ENCODE results near the gene EBI3.
"Not testable (repeated sequence)": the region's sequence is repeated elsewhere in the genome, so short reads cannot be mapped to it uniquely, and the experiment has no call there.

Gene EBI3

DNA sequence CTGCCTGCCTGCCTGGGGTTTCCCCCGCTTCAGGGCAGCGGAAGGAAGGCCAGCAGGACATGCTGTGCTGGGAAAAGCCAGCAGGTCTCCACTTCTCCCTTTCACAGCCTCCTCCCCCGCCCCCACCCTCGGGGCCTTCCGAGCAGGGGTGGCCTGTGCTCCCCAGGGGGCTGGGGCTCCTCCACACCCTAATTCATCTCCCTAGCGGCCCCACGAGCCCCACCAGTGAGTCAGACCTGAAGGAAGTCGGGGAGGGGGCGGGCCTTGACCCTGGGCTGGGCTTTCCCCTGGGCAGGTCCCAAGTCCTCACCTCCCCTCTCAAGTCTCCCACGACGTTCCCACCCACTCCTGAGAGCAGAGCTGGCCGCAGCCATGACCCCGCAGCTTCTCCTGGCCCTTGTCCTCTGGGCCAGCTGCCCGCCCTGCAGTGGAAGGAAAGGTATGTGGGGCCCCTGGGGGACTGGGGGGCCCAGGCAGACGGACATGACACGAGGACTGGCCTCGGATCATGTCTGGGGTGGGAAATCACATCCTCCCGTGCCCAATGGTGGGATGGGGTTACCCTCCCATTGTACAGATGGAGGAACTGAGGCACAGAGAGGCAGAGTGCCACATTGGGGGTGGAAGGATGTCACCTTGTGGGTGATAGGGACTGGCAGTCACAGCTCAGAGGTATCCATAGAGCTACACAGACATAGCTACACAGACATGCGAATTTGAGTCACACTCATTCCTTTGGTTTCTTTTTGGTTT, at the start of gene EBI3:
TSS of gene EBI3 (plus strand) at position 345 of the 753 bp plus-strand sequence. CDS start at position 373, 28 bp downstream.
- no peak for DNase-seq (ENCODE audit: low read depth)

DNA sequence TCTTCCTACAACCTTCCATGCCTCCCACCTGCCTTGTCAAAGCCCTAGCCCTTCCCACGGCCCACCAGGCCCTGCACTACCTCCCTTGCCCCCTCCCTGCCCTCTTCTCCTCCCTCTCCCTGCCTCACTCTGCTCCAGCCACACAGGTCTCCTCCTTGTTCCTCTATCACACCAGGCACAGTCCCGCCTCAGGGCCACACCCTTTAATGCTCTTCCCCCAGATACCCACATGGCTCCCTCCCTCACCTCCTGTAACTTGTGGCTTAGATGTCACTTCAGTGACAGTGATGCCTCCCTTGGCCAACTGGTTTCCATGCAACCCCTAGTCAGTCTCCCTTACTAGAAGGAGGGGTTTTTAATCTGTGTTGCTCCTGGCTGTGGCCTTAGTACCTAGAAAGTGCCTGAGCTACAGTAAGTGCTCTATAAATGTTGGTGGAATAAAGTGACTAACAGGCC, 48.2 kb upstream of the EBI3 start:
- no peak for DNase-seq (ENCODE audit: low read depth)

DNA sequence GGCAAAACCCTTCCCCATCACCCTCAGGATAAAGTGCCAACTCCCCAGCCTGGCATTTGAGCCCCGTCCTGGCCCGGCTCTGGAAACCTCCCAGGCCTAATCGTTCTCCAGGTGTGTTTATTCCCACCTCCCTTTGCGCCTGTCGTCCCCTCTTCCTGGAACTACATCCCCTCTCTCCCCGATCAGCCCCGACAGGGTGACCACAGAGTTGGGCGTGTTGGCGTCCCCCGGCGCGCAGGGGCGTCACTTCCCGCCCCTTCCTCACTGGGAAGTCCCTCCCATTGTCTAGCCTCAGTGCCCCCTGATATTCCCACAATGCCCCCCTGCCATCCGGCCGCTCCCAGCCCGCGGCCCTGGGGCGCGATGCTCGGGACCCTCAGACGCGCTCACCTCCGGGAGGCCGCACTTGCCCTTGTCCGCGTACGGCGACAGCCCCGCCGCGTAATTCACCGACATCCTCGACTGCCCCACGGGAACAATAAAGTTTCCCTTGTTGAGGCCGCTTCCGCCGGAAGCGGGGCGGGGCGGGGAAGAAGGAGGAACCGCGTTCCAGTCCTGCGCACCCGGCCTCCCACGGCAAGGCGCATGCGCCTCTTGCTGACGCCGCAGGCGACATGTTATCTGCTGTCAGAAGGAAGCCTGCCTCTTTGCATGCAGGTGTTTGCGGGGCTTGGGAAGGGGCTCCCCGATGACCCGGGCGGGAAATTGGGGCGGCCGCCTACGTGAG, 47.1 kb upstream of the EBI3 start, which contains the start of the genes ANKRD24 and SIRT6:
TSS of gene ANKRD24 (plus strand) at position 606 of the 727 bp plus-strand sequence. CDS start 3,737 bp downstream, outside the sequence.
TSS of gene SIRT6 (minus strand) at position 480 of the 727 bp plus-strand sequence. CDS start at position 456, 24 bp downstream.
- peak; percentile 94 for DNase-seq (ENCODE audit: low read depth)

DNA sequence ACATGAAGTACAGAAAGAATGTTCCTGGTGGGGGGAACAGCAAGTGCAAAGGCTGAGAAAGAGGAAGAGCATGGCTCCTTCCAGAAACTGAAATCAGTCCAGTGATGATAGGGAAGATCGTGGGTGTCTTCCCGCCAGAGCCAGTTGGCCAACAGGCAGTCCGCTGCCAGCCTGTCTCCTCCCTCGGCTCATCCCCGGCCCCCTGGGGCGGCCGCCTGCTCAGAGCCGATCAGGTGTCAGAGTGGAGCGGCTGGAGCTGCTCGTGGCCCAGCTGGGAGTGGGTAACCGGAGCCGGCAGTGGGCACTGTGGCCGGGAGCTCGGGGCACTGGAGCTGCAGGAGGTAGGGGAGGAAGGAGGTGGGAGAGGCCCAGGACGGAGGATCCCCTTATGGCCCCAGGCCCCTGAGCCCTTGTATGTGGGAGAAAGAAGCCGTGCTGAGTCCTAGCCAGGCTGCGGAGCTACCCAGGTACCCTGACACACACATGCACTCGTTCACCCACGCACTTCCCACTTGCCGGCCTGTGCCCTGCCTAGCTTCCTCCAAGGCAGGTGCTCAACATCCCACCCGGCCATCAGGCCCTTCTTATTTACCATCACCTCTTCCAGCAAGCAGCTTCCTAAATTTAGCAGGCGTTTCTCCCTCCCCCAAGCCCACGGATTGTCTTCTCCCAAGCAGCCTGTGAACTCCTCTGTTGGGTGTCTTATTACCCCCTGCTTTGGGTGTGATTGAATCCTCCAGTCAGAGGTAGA, 45.2 kb upstream of the EBI3 start:
- DNase-seq (ENCODE audit: low read depth), result no peak

DNA sequence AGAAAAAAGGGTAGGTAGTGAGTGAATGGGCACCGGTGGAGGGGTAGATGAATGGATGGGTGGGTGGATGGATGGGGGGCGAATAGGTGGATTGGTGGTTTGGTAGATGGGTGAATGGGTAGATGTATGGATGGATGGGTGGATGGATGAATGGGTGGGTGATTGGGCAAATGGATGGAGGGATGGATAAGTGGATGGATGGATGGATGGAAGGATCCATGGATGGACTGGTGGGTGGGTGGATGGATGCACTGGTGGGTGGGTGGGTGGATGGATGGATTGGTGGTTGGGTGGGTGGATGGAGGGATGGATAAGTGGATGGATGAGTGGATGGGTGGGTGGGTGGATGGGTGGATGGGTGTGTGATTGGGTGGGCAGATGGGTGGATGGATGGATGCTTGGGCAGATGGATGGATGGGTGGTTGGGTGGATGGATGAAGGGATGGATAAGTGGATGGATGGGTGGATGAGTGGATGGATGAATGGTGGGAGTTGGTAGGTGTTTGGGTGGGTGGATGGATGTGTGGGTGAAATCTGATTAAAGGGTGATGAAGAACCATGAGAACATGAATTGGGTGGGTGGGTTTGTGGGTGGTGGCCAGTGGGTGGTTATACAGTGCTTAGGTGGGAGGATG, 44.5 kb upstream of the EBI3 start:
- DNase-seq (ENCODE audit: low read depth), result no peak

DNA sequence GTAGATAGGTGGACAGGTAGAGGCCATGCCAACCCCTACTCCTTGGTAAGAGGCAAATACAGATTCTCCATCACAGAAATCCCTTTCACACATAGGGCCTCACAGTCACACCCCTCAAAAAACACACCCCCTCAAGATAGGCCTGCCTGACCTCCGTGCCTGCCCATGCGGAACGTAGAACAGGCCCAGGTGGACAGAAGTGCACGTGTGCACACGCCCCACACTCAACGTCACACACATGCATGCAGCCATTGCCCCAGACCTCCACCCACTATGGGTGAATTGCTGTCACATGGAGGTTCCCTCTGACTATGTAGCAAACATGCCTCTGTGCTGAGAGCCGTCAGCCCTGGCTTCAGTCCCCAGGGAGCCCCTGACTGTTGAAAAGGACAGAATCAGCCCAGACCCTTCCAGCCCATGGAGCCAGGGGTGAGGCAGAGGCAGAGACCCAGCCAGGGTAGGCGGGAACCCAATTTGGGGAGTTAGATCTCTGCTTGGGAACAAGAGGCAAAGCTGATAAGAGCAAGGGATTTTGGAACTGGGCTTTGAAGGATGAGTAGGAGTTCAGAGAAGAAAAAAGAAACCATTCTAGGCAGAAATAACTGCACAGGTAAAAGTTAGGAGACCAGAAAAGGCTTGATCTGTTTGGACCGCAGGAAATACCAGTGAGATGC, 43.8 kb upstream of the EBI3 start:
- no peak for DNase-seq (ENCODE audit: low read depth)

DNA sequence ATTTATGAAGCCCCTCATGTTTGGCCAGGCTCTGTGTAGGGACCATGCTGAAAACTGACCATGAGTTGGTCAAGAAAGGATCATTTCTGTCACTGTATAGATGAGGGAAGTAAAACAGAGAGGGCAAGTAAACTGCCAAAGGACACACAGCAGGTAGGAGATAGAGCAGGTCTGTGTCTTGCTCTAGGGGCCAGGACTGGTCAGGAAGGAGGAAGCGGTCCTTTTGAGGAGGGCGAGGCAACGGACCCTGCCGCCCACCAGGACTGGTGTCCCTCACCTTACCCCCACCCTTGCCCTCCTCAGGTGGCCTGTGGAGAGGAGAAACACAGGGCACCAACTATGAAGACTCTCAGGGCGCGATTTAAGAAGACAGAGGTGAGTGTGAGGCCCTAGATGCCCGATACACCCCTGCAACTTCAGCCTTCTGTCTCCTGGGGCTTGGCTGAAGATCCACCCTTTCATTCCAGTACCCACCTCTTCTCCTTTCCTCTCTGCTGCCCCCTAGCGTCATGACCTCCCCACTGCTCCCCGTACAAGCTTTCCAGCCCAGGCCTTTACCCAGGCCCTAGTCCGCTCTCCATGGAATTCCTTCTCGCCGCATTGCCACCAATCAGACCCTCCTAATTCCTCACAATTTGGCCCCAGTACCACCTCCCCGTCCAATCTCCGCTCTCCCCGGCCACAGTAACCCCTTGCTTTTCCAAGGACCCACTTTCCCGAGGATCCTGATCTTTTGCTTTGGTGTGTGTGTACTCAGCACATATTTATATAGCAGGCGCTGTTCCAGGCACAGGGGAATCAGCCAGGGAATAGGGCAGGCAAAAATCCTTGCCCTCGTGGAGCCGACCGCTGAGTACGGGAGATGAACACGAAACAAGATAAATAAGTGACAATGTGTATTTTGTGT, 43.0 kb upstream of the EBI3 start:
- peak; percentile 58 for DNase-seq (ENCODE audit: low read depth)

DNA sequence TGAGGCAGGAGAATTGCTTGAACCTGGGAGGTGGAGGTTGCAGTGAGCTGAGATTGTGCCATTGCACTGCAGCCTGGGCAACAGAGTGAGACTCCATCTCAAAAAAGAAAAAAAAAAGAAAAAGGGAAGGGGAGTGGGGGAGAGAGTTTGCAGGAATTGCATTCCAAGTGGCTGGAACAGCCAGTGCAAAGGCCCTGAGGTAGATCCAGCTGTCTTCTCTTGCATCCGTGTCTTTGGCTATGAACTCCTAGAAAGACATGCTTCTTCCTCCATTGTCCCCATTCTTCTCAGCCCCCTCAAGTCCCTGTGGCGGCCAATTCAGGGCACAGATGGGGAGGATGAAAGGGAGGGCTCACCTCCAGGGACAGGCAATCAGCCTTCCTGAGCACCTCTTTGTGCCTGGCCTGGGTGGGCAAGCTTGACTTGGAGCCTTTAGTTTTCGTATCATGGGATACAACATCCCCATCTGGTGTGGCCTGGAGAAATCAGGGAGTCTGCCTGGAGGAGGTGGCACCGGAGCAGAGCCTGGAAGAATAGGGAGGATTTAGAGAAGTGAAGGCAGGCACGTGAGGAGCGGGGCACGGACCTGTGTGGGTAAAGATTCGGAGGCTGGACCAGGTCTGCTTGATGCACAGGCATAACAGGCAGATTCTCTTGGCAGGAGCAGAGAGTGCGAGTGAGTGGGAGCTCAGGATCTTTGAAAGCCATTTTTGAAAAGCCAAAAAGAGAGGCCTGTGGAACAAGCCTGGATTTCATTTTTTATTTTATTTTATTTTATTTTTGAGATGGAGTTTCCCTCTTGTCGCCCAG, 41.8 kb upstream of the EBI3 start:
- no peak for DNase-seq (ENCODE audit: low read depth)

DNA sequence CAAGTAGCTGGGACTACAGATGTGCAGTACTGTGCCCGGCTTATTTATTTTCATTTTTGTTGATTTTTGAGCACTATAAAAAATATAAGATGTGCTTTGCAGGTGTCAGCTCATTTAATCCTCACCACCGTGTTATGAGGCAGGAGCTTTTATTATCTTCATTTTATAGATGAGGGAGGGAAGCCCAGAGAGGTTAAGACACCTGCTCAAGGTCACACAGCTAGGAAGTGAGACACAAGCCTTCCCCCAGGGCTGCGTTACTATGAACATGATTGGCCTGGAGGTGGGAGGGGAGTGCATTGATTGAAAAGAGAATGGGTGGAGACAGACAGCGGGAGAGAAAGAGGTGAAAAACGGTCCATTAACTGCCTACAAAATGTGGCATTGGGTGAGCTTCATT, 39.7 kb upstream of the EBI3 start:
- no peak for DNase-seq (ENCODE audit: low read depth)

DNA sequence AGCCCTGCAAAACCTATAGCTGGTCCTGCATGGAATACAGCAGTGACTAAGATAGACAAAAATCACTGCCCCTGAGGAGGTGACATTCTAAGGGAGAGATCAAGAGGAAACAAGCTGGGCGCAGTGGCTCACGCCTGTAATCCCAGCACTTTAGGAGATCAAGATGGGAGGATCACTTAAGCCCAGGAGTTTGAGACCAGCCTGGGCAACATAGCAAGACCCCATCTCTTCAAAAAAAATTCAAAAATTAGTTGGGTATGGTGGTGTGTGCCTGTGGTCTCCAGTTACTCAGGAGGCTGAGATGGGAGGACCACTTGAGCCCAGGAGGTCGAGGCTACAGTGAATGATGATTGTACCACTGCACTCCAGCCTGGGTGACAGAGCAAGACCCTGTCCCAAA, 36.8 kb upstream of the EBI3 start:
- not testable (repeated sequence) for DNase-seq (ENCODE audit: low read depth)

DNA sequence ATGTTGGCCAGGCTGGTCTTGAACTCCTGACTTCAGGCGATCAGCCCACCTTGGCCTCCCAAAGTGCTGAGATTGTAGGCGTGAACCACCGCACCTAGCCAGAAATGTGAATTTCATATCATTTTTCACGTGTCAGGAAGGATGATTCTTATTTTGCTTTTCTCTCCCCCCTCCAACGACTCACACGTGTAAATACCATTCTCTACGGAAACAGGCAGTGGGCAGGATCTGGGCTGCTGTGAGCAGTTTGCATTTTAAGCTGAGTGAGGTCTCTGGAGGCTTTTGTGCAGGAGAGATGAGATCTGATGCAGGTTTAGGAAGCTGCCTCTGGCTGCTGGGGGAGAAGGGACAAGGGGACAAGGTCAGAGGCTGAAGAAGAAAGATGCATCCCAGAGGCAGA, 35.0 kb upstream of the EBI3 start:
- DNase-seq (ENCODE audit: low read depth), result no peak

DNA sequence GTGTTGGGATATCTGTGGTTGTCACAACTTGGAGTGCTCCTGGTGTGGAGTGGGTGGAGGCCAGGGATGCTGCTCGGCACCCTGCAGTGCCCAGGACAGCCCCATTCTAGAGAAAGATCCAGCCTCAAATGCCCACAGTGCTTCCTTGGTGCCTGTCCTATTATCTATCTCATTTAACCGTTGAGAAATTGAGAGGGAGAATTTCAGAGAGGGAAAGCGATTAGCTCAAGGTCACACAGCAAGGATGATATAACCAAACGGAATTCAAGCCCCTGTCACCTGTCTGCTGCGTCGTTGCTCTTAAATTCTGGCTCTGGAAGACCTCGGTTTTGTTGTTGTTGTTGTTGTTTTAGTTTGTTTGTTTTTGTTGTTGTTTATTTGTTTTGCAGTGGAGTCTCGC, 33.3 kb upstream of the EBI3 start:
- no peak for DNase-seq (ENCODE audit: low read depth)

DNA sequence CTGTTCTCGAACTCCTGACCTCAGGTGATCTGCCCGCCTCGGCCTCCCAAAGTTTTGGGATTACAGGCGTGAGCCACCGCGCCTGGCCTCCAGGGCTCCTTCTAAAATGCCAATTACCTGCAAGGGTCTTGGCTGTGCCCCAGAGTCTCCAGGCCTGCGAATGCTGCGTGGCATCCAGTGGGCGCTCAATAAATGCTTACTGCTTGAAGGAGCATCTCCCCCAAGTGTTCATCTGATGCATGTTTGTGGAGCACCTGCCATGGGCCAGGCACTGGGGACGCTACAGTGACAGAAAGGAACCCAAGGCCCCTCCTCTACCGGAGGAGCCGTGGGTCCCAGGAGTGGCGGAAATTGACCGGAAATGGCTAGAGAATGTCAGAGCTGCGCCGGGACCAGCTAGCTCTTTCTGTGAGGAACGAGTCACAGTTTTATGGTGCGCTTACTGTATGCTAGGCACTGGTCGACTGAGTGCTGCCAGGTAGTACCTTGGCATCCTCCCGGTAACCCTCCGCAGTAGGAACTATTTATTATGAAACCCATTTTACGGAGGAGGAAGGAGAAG, 32.7 kb upstream of the EBI3 start:
- no peak for DNase-seq (ENCODE audit: low read depth)

DNA sequence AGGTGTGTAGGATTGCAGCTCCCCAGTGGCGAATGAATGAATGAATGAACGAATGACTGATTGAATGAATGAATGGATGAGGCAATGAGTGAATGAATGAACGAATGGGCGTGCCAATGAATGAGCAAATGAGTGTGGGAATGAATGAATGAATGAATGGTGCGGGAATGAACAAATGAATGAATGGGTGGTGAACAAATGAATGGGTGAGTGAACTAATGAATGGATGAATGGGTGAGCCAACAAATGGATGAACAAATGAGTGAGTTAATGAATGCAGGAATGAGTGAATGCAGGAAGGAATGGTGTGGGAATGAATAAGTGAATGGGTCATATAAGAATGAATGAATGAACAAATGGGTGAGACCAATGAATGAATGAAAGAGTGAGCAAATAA, 32.1 kb upstream of the EBI3 start:
- DNase-seq (ENCODE audit: low read depth), result no peak

DNA sequence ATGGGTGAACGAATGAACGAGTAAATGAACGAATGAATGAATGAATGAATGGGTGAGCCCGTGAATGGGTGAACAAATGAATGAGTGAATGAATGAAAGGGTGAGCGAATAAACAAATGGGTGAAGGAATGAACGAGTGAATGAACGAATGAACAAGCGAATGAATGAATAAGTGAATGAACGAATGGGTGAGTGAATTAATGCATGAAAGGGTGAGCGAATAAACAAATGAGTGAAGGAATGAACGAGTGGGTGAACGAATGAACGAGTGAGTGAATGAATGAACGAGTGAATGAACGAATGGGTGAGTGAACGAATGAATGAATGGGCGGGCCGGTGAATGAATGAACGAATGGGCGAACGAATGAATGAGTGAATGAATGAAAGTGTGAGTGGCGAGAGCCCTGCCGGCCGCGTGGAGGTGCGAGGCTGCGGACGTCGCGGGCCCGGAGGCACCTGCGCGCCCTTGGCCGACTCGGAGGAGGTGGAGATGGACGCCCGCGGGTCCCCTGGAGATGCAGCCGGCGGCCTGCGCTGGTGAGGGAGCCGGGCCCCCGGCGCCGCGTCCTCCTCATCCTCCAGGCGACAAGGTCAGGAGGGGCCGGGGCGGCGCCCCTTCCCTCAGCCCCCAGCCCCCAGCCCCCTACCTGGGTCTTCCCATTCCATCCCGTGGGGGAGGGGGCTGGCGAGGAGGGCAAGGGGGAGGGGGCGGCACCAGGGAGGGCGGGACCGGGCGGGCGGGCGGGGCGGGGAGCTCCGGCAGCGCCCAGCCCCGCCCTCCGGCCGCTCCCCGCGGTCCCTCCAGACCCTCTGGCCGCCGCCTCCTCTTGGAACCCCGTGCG, 31.5 kb upstream of the EBI3 start:
- DNase-seq (ENCODE audit: low read depth), result no peak

DNA sequence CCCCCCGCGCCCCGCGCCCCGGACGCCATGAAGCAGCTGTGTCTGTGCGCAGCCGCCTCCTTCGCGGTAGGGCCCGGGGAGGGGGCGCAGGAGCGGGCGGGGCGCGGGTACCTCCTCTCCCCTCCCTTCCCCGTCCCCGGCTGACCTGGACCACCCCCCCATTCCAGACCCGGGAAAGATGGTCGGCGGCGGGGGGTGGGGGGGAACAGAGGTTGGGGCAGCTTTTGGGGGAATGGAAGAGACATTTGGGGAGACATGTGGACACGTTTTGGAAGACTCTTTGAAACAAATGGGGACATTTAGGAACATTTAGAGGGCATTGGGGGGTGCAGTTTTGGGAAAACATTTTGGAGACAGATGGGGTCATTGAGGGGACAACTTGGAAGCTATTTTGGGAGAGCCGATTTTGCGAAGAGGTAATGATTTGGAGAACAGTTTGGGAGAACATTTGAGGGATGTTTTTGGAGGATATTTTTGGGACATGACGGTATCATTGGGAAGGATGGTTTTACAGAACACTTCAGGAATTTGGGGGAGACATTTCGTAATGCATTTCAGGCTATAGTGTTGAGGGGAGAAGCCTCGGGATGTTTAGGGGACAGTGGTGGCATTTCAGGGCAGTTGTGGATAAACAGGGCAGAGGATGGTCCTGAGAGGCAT, 30.7 kb upstream of the EBI3 start:
- DNase-seq (ENCODE audit: low read depth), result no peak

DNA sequence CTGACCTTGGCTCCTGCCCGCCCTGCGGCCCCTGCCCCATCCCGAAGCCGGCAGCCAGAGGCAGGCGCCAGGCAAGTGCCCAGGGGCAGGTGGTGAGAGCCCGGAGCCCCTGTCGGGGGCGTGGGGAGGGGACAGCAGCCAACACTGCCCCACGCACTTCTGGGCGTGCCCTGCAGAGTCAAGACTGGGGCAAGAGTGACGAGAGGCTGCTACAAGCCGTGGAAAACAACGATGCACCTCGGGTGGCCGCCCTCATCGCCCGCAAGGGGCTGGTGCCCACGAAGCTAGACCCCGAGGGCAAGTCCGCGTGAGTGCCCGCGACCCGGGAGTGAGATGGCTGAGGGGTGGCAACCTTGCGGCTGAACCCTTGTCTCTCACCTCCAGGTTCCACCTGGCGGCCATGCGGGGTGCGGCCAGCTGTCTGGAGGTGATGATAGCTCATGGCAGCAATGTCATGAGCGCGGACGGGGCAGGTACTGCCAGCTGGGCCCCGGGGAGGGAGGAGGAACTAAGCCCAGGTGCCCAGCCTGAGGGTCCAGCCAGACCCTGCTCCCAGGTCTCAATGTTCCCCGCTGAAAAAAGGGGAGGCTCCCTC, 29.5 kb upstream of the EBI3 start:
- no peak for DNase-seq (ENCODE audit: low read depth)
